Amniotic epithelial cell (primary cell): ENCODE data around the gene VPS4B.

Experiments used
- DNase-seq: peaks from one replicate; pipeline ENCODE4 v3.0.0-alpha.2; 2010; ENCODE audit warnings: low read depth

The VPS4B gene

GRCh38 chr18:63430526-63430925 is 8.2 kb upstream of the VPS4B start:
- no peak for DNase-seq

- peak; percentile 36 for DNase-seq
Measured at GRCh38 chr18:63427558-63427957, 5.3 kb upstream of the VPS4B start.

GRCh38 chr18:63422864-63423304 is 608 bp upstream of the VPS4B start:
- no peak for DNase-seq

- peak; percentile 51 for DNase-seq
Measured at GRCh38 chr18:63421514-63421913, 762 bp downstream of the VPS4B start.

- no peak for DNase-seq
Measured at GRCh38 chr18:63412953-63413352, 9.3 kb downstream of the VPS4B start.

GRCh38 chr18:63410792-63411191 is 11.5 kb downstream of the VPS4B start:
- DNase-seq: peak; percentile 79

GRCh38 chr18:63409301-63409700 is 13.0 kb downstream of the VPS4B start:
- peak; percentile 30 for DNase-seq

GRCh38 chr18:63407734-63408133 is 14.5 kb downstream of the VPS4B start:
- DNase-seq: no peak

GRCh38 chr18:63405986-63406385 is 16.3 kb downstream of the VPS4B start:
- no peak for DNase-seq

- DNase-seq: no peak
Measured at GRCh38 chr18:63402246-63403162, 19.8 kb downstream of the VPS4B start.

- DNase-seq: no peak
Measured at GRCh38 chr18:63399300-63399699, 23.0 kb downstream of the VPS4B start.

GRCh38 chr18:63397349-63397748 is 24.9 kb downstream of the VPS4B start:
- no peak for DNase-seq

- DNase-seq: peak; percentile 4
Measured at GRCh38 chr18:63395503-63395902, 26.8 kb downstream of the VPS4B start.

GRCh38 chr18:63394954-63395353 is 27.3 kb downstream of the VPS4B start:
- no peak for DNase-seq

GRCh38 chr18:63387861-63388260 is 34.4 kb downstream of the VPS4B start:
- no peak for DNase-seq

GRCh38 chr18:63382843-63383242 is 39.4 kb downstream of the VPS4B start:
- DNase-seq: no peak

GRCh38 chr18:63379639-63379962 is 42.7 kb downstream of the VPS4B start:
- DNase-seq: no peak

- DNase-seq: no peak
Measured at GRCh38 chr18:63378919-63379638, 43.2 kb downstream of the VPS4B start.

GRCh38 chr18:63377275-63377980 is 44.8 kb downstream of the VPS4B start:
- DNase-seq: no peak

- DNase-seq: peak; percentile 96
Measured at GRCh38 chr18:63376538-63376937, 45.7 kb downstream of the VPS4B start.

- DNase-seq: no peak
Measured at GRCh38 chr18:63374540-63374939, 47.7 kb downstream of the VPS4B start.

- no peak for DNase-seq
Measured at GRCh38 chr18:63373161-63373560, 49.1 kb downstream of the VPS4B start.

- no peak for DNase-seq
Measured at GRCh38 chr18:63368611-63369010, 53.7 kb downstream of the VPS4B start.
